ENCODE measurements around the gene BANF2. TPM values are rescaled to one million over a fixed set of nuclear protein-coding genes. Genes with fewer than 3 reads are reported as not detected.

BANF2 gene
- total RNA-seq, 1 donor from 2014 or later: not detected

DNA sequence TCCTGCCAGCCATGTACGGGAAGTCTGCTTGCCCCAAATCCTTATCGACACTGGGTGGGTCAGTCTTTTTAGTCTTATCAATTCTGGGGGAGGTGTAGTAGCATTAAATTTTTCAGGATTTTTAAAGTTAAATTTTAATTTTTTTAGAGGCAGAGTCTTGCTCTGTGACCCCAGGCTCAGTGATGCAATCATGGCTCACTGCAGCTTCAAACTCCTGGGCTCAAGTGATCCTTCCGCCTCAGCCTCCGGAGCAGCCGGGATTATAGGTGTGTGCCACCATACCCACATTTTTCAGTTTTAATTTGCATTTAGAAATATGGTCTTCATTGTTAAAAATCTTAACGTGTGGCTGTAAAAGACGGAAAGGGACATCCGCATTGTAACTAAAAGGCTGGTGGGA lies 51.9 kb downstream of the BANF2 start:
- Histone ChIP-seq H3K27me3 (no peaks in the 10 kb centered on the region), H3K36me3 (no peaks in the 10 kb centered on the region), H3K4me1 (peaks cover 5% of the 10 kb centered on the region), H3K4me3 (no peak overlapping the region), H3K9me3 (no peaks in the 10 kb centered on the region), H3K27ac (no peak overlapping the region)
- TF ChIP-seq POLR2A (IDR thresholded peaks at IDR 0.05) (no peak), POLR2AphosphoS5 (IDR thresholded peaks at IDR 0.05; ENCODE audit: insufficient read depth in 1 of 2, low read depth in 1 of 2) (no peak)
- TF ChIP-seq, protein P1, sequence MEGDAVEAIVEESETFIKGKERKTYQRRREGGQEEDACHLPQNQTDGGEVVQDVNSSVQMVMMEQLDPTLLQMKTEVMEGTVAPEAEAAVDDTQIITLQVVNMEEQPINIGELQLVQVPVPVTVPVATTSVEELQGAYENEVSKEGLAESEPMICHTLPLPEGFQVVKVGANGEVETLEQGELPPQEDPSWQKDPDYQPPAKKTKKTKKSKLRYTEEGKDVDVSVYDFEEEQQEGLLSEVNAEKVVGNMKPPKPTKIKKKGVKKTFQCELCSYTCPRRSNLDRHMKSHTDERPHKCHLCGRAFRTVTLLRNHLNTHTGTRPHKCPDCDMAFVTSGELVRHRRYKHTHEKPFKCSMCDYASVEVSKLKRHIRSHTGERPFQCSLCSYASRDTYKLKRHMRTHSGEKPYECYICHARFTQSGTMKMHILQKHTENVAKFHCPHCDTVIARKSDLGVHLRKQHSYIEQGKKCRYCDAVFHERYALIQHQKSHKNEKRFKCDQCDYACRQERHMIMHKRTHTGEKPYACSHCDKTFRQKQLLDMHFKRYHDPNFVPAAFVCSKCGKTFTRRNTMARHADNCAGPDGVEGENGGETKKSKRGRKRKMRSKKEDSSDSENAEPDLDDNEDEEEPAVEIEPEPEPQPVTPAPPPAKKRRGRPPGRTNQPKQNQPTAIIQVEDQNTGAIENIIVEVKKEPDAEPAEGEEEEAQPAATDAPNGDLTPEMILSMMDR (IDR thresholded peaks at IDR 0.05): no peak
- intact Hi-C loops (cut with DNase I): no loop called here
- DNase-seq (ENCODE audit: extremely low spot score in 2 of 2): no peak

DNA sequence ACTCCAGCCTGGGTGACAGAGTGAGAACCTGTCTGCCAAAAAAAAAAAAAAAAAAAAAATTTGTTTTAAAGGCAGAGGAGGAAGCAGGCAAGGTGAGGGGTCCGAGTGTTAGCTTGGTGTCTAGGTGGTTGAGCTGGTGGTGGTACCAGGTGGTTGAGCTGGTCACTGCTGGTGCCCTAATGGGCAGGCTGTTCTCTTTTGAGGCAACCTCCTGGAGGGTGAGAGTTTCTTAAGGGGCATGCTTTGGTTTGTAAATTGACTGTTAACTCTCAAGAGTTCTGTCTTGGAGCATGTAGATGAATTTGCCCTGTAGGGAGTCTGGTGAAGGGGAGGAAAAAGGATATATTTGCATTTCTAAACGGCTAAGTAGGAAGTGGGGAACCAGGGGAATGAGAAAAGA lies 52.7 kb downstream of the BANF2 start:
- Histone ChIP-seq H3K27ac (no peak overlapping the region), H3K36me3 (no peaks in the 10 kb centered on the region), H3K27me3 (no peaks in the 10 kb centered on the region), H3K9me3 (no peaks in the 10 kb centered on the region), H3K4me1 (peaks cover 2% of the 10 kb centered on the region), H3K4me3 (no peak overlapping the region)
- intact Hi-C loops (cut with DNase I): no loop called here
- TF ChIP-seq, protein P1 (IDR thresholded peaks at IDR 0.05): no peak
- TF ChIP-seq POLR2AphosphoS5 (IDR thresholded peaks at IDR 0.05; ENCODE audit: insufficient read depth in 1 of 2, low read depth in 1 of 2) (no peak), POLR2A (IDR thresholded peaks at IDR 0.05) (no peak)
- no peak for DNase-seq (ENCODE audit: extremely low spot score in 2 of 2)

DNA sequence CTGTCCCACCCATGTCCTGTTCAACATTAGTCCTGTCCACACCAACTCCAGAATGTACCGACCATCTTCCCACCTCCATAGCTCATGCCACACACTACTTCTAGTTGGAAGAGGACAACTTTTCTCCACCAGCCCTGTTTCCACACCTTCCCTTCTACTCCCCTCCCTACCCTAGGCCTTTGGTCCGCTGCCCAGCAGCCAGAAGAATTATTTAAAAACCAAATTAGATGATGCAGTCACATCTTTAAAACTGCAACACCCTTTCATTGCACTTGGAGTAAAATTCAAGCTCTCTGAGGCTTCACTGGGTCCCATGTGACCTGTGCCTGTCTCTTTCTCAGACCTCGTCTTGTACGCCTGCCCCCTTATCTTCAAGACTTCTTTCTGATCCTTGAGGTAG lies 53.8 kb downstream of the BANF2 start:
- TF ChIP-seq POLR2AphosphoS5 (IDR thresholded peaks at IDR 0.05; ENCODE audit: insufficient read depth in 1 of 2, low read depth in 1 of 2): no peak
- TF ChIP-seq, protein P1 (IDR thresholded peaks at IDR 0.05): no peak
- TF ChIP-seq POLR2A (IDR thresholded peaks at IDR 0.05): no peak
- DNase-seq (ENCODE audit: extremely low spot score in 2 of 2): no peak
- H3K36me3 ChIP-seq: no peaks in the 10 kb centered on the region
- no peak overlapping the region for H3K4me3 ChIP-seq
- no peaks in the 10 kb centered on the region for H3K27me3 ChIP-seq
- peaks cover 1% of the 10 kb centered on the region for H3K9me3 ChIP-seq
- H3K4me1 ChIP-seq: no peaks in the 10 kb centered on the region
- intact Hi-C loops (cut with DNase I): no loop called here
- H3K27ac ChIP-seq: no peak overlapping the region

DNA sequence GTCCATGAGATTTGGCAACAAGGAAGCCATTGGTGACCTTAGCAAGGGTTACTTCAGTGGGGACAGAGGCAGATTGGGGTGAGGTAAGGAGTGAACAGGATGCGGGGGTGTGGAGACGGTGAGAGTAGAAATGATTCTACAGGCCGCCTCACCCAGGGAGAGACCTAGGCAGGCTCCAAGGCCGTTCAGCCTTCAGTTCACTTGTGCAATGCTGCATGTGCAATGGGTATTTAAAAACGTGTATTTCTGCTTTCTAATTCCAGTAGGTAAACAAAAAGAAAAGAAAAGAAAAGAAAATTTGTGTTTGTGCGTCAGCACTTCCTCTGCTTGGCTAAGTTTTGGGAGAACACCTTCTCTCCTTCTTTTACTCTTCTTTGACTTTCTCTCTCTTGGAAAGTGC lies 56.8 kb downstream of the BANF2 start:
- no peaks in the 10 kb centered on the region for H3K27me3 ChIP-seq
- H3K27ac ChIP-seq: no peak overlapping the region
- TF ChIP-seq, protein P1 (IDR thresholded peaks at IDR 0.05): no peak
- TF ChIP-seq POLR2AphosphoS5 (IDR thresholded peaks at IDR 0.05; ENCODE audit: insufficient read depth in 1 of 2, low read depth in 1 of 2): no peak
- TF ChIP-seq POLR2A (IDR thresholded peaks at IDR 0.05): no peak
- no peak for DNase-seq (ENCODE audit: extremely low spot score in 2 of 2)
- no peak overlapping the region for H3K4me3 ChIP-seq
- H3K9me3 ChIP-seq: peaks cover 5% of the 10 kb centered on the region
- intact Hi-C loops (cut with DNase I): no loop called here
- H3K4me1 ChIP-seq: no peaks in the 10 kb centered on the region
- no peaks in the 10 kb centered on the region for H3K36me3 ChIP-seq

DNA sequence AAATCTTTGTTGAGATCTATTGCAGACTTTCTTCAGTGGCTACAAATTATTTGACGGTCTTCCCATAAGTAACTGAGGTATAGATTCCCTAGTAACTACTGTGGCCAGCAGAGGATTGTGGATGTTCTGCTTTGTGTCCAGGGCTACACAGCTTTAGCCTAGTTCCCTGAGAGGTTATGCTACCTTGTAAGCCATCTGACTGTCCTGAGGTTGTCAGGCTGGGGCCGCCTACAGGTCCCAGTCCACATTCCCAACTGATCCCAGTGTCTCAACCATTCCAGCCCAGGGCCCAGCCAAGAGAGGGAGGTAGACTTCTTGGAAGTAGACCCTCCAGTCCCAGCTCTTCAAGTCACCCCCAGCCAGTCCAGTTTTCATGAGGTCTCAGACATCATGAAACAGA lies 57.7 kb downstream of the BANF2 start:
- Histone ChIP-seq H3K4me3 (no peak overlapping the region), H3K27ac (no peak overlapping the region), H3K4me1 (no peaks in the 10 kb centered on the region), H3K36me3 (no peaks in the 10 kb centered on the region), H3K27me3 (no peaks in the 10 kb centered on the region), H3K9me3 (peaks cover 5% of the 10 kb centered on the region)
- TF ChIP-seq, protein P1 (IDR thresholded peaks at IDR 0.05): no peak
- TF ChIP-seq POLR2AphosphoS5 (IDR thresholded peaks at IDR 0.05; ENCODE audit: insufficient read depth in 1 of 2, low read depth in 1 of 2) (no peak), POLR2A (IDR thresholded peaks at IDR 0.05) (no peak)
- no peak for DNase-seq (ENCODE audit: extremely low spot score in 2 of 2)
- intact Hi-C loops (cut with DNase I): no loop called here

Data from vagina (tissue), 2 donors.